Stimulated activated CD8-positive, alpha-beta memory T cell treated with anti-CD3 and anti-CD28 coated beads, Interleukin-7, amount 100 ng/mL, for 48 hours (primary cell): ENCODE measurements around the gene DCST2.
A peak's percentile ranks its signal among the peaks of the same experiment; 100 is the strongest.

ENCODE experiments used
- DNase-seq, 2 donors: peaks; one replicate each; pipeline ENCODE4 v3.0.0-alpha.2; 2020; ENCODE audit warnings: low read depth in 1 of 2; ENCODE audit errors: extremely low read depth in 1 of 2

The DCST2 gene

DNA sequence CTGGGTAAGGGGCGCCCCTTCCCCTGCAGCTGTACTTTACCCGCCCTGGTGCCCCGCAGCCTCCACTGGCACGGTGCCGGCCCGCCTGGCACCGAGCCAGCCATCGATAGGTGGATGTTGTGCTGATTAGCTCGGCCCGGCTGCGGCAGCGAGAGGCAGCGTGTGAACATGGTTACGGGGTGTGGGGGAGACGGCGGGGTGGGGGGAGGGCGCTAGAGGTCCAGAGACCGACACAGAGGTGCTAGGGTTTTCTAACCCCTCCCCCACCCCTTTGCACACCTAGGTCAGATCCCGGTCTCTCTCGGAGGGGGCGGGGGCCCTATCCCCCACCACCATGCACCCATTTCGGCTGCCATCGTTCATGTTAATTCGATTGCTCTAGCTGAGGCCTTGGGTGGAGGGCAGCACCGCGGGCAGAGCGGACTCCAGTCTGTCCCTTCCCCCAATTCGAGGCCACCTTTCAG lies 36.6 kb upstream of the DCST2 start:
- DNase-seq: no peak

DNA sequence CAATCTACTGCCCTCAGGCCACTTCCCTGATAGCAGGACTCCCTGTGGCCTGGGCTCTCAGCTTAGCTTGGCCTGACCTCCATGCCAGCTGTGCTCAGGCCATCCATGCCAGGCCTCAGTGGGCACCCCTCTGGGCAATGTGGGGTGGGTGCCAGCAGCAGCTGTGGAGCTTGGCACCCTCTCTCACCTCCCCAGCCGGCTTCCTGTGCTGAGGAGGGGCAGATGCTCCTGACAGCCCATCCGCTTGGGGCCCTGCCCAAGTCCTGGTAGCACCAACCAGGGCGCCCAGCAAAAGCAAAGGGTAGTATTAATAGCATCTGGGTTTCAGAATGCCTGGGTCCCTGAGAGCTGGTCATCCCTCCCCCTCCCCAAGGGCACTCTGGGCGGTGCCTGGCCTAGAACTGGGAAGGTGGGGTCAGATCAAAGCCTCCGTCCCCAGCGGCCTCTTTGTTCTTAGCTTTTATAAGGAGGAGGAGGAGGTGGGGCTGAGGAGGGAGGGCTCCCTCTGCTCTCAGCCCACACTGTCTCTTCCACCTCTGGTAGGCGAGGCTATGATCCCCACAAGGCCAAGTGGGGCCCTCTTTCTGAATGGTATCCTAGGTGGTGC lies 36.1 kb upstream of the DCST2 start:
- DNase-seq: no peak

DNA sequence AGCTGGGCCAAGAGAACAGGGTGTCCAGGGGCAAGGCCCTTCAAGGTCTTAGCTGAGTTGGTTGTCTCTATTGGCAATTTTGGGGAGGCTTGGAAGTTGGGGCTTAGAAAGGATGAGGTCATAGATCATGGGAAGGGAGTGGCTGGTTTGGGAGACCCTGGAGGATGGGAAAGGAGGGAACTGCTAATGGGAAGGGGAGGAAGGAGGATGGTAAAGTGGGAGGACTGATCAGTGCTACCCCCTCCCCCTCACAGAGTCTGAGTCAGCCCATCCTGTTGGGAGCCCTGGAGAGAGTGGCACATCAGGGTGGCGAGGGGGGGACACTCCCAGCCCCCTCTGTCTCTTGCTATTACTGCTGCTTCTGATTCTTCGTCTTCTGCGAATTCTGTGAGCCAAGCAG lies 35.0 kb upstream of the DCST2 start:
- no peak for DNase-seq

DNA sequence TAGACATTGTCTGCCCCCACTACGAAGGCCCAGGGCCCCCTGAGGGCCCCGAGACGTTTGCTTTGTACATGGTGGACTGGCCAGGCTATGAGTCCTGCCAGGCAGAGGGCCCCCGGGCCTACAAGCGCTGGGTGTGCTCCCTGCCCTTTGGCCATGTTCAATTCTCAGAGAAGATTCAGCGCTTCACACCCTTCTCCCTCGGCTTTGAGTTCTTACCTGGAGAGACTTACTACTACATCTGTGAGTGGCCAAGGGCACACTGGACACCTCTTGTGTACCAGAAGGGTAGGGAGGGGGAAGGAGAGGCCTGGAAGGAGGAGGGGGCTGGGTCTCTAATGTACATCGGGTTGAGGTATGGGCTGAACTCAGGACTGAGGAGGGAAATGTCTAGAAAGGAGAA lies 33.2 kb upstream of the DCST2 start:
- DNase-seq: no peak

DNA sequence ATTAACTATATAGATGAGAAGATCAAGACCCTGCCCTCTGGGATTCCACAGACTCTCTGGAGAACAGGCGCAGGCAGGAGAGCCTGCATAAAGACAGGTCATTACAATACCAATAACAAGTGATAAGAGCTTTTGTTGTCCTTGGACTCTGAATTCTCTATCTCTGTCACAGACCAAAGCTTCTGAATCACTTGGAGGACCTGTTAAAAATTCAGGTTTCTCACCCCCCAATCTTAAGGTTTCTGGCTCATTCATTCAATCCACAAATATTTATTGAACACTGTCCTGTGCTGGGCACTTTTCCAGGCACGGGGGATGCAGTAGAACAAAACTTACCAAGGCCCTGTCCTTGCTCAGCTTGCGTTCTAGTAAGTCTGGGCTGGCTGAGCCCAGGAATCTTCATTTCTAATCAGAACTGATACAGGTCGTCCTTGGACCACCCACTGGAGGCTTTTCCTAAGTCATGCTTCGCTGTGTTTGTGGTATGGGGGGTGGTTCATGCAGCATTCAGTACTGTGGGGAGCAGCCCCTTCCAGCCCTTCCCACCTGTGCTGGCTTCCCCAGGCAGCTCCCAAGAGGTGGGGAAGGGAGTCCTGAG lies 31.4 kb upstream of the DCST2 start:
- no peak for DNase-seq

DNA sequence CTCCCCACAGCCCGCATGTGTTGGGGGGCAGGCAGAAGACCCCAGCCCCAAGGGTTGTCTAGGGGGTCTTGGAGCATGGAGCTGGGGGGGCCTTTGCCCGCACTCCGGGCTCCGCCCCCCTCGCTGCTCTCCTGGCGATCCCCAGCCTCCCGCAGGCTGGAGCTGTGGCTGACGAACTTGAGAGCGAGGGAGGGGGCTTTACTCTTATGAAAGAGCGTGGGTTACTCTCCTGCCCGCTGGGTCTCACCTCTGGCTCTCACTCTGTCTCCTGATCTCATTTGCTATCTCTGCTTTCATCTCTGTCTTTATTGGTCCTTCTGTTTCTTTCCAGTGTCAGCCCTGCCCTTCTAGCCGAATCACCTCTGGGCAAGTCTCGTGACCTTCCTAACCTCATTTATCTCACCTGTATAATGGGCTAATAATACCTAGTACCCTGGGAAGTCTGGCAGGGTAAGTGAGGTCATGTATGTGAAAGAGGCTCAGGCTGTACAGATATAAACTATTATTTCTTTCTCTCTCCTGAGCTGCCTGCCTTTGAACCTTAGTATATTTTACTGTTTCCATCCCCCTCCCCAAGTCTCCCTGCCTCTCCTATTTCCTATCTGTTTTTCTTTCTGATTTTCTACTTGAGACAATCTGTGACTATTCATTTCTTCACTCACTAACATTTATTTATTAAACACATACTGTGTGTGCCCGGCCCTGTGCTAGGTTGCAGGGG lies 30.7 kb upstream of the DCST2 start:
- DNase-seq: no peak

DNA sequence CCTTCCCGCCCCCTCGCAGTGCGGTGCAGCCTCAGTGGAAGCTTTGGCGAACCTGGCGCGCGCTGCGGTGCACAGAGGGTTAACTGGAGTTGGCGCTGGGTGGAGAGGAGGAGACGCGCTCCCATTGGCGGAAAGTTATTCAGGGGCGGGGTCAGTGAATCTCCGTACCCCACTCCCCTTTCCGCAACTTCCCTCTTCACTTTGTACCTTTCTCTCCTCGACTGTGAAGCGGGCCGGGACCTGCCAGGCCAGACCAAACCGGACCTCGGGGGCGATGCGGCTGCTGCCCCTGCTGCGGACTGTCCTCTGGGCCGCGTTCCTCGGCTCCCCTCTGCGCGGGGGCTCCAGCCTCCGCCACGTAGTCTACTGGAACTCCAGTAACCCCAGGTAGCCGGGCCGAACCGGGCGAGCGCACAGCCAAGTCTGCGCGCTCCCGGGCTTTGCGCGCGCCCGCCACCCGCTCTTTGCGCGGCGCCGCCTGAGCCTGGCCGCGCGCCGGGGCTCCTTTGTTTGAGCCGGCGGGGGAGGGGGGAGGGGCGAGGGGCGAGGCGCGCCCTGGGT lies 30.0 kb upstream of the DCST2 start, which contains the start of gene EFNA4:
Gene EFNA4, plus strand, starts transcription at position 191 of the 561 bp plus-strand sequence. Its CDS starts 84 bp downstream, at position 275.
- DNase-seq: peak; percentile 51 to 74

DNA sequence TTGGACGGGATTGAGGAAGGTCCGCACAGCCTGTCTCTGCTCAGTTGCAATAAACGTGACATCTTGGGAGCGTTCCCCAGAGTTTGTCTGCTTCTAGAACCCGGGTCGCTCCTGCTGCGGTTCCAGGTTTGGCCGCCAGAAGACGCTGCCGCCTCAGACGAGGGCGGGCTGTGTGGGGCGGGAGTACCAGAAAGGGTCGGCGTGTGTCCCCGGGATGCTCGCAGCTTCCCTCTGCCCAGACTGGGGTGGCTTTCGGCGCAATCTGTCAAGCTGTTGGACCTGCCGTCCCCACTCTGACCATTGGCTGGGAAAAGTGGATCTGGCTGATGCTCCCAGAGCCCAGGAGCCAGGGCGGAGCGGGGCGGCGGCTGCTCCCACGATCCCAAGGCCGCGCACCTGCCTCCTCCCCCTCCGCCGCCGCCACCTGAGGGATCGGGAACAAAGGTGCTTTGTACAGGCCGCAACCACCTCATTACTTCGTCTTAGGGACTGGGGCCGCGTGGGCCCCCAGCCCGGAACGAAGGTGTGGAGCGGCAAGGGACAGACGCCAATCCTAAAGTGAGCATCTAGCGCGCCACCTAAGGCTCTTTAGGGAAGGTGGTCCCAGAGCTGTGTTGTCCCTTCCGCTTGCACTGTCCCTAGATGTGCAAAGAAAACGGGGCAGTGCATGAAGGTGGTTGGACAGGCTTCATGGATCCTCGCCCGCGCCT lies 29.3 kb upstream of the DCST2 start:
- peak; percentile 56 to 61 for DNase-seq

DNA sequence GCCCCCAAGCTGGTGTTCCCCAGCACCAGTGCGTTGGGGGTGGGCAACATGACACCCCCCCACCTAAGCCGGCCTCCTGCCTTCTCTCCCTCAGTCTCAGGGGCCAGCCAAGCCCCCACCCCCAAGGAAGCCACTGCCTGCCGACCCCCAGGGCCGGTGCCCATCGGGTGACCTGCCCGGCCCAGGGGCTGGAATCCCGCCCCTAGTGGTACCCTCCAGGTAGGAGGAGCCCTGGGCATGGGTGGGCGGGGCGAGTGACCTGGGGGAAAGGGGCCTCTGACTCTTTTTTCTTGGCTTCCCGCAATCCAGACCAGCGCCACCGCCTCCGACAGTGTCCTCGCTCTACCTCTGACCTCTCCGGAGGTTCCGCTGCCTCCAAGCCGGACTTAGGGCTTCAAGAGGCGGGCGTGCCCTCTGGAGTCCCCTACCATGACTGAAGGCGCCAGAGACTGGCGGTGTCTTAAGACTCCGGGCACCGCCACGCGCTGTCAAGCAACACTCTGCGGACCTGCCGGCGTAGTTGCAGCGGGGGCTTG lies 28.6 kb upstream of the DCST2 start:
- no peak for DNase-seq

DNA sequence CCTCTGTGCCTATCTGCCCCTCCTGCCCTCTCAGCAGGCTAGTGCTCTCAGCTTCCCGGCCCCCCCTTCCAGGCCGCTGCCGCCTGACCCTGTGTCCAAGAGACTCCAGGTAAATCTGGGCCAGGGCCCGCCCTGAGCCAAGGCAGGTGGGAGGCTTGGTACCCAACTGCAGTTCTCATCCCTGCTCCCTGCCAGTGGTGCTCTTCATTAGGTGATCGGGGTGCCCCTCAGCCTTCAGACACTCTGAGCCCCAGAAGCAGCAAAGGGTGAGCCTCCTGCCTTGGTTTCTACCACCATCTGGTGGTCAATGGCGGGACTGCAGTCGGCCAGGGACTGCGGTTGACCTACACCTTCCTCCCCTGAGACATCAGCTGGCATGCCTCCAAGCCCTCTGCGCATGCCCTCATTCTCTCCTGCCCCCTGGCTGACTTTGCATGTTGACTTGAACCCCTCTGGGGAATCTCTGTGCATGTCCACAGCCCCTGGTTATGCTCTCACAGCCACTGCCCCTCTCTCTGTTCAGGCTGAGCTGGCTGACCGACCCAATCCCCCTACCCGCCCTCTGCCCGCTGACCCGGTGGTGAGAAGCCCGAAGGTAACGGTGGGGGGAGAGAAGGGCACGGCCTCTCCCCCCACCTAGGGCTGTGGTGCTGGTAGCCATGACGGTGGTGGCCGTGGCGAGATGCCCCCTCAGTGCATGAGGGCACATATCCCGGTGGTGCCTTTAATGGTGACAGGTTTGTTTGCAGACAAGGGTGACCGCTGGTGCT lies 28.0 kb upstream of the DCST2 start:
- peak; percentile 88 for DNase-seq

GRCh38 chr1:155060736-155061135 lies 27.2 kb upstream of the DCST2 start:
- DNase-seq: no peak

DNA sequence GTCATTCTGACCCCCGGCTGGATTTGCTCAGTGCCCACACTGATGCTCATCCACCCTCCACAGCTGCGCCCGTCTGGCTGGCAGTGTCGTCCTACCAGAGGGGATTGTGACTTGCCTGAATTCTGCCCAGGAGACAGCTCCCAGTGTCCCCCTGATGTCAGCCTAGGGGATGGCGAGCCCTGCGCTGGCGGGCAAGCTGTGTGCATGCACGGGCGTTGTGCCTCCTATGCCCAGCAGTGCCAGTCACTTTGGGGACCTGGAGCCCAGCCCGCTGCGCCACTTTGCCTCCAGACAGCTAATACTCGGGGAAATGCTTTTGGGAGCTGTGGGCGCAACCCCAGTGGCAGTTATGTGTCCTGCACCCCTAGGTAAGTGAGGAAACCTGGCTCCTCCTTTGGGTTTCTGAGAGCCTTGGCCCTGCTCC lies 24.2 kb upstream of the DCST2 start:
- DNase-seq: no peak

GRCh38 chr1:155057104-155057503 lies 23.5 kb upstream of the DCST2 start:
- no peak for DNase-seq

GRCh38 chr1:155053531-155054105 lies 20.0 kb upstream of the DCST2 start:
- DNase-seq: no peak

DNA sequence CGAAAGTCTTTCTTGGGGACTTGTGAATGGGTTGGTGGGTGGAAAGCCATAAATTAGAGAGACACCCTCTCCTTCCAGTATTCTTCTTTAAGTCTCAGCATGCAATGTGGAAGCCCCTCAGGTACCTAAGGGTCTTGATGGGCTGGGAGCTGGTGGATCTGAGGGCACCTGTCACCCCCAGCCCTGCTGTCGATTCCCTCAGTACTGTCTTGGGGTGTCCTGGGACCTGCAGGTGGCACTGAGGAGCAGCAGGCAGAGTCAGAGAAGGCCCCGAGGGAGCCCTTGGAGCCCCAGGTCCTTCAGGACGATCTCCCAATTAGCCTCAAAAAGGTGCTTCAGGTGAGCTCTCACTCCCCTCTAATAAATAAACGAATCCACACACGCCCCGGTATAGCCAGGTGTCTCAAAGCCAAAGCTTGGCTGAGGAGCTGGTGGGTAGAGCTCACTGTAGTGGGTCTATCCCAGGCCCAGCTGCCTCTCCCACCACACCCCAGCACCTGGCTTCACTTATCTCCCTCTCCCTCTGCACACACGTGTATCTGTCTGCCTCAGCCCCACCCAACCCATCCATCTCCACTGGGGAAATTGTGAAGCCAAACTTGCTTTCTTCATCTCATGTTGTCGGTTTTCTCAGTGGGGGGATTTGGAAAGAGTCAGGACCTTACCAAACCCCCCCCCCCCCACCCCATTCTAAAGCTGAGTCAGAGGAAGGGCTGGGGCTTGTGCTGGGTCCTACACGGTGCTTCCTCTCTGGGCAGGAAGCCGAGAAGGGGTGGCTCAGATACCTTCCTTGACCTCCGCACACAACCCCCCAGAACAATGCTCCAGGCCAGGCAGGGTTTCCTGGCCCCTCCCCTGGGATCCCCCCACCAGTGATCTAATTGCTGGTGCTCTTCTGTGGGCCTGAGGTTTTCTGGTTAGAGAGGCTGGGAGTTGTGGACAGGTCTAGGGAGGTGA lies 19.1 kb upstream of the DCST2 start:
- DNase-seq: no peak

- no peak for DNase-seq
These were observed 18.3 kb upstream of the DCST2 start for GRCh38 chr1:155051777-155052398.

GRCh38 chr1:155051342-155051776 lies 17.8 kb upstream of the DCST2 start:
- no peak for DNase-seq
